ENCODE results near the gene CPXM2.

The CPXM2 gene

DNA sequence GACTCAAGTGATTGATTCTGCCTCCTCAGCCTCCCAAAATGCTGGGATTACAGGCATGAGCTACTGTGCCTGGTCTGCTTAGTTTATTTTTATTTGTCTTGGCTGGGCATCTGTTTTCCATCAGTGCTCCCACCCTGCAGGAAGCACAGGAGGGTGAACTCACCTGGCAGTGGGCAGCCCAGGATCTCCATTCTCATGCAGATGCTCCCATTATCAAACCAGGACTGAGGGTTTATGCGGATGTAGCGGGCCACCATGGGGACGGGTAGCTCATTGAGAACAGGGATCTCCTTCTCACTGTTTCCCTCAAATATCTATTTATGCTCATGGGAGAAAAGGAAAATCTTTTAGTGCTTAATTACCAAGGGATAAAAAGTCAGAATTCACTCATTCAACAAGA, 93.8 kb downstream of the CPXM2 start:
- DNase-seq (ENCODE audit: low spot score): no peak

DNA sequence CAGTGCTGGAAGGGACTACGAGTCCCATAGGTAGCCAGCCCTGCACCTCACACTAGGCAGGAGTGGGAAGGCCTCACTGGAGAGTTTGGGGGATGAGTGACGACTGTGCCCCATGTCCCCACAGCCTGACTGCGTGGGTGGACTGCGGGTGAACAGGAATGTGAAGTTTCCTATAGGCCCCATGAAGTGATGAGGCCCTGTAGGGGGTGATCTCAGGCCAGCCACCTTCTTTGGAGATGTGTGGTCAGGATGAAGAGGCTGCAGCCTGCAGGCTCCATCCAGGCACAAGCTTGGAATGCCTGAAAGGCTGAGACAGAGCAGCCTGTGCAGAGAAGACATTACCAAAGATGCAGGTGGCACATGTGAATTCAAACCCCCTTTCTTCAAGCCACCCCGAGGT, 94.9 kb downstream of the CPXM2 start:
- DNase-seq (ENCODE audit: low spot score): no peak

DNA sequence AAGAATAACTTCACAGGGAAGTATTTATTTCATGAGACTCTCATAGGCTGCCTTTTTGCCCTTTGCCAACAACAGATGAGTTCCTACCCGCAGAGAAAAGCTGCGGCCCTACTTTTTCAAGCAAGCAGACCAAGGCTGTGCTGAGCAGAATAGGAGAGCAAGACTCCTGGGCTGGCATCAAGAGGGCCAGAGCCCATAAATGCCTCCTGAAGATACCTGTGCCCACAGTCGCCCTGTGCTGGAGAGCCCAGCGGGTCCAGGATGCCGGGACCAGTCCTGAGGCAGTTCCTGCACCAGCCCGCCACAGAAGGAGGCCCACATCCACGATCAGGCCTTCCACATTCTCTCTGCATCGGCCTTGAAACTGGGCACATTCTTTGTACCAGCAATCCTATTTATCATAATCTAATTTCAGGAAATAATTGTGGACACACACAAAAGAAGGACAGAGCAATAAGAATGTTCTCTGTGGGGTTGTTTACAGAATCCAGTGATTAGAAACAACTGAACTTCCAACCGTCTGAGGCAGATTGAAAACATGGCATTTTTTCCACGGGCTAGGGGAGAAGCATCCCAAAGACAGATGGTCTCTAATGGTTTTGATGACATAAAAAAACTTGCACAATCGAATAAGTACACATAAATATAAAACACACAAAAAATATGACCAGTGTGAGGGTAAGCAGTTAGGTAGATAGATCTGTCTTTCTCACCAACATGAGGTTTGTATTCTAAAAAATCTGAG, 95.6 kb downstream of the CPXM2 start:
- no peak for DNase-seq (ENCODE audit: low spot score)

DNA sequence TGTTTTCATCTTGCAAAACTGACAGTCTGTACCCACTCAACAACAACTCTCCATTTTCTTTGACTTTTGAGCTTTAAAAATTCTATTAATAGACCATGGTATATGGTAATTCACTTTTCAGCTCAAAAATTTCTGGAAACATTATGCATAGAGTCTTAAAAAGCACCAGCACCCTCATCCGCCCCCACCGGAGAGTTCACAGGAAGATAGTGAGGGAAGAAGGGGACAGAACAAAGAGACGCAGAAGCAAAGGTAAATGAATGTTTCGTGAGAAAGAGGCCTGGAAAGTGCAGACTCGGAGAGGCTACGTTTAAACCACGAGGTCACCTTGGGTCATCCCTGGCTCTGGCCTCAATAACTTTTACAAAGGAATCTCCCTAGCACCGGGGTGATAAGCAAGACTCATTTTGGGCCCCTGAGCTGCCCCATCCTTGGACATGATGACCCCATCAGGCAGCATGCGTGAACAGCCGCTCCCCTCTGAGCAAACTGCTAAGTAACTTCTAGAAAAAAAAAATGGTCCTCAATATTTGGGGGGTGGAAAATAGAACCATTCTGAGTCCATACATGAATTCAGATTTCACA, 96.3 kb downstream of the CPXM2 start:
- no peak for DNase-seq (ENCODE audit: low spot score)

DNA sequence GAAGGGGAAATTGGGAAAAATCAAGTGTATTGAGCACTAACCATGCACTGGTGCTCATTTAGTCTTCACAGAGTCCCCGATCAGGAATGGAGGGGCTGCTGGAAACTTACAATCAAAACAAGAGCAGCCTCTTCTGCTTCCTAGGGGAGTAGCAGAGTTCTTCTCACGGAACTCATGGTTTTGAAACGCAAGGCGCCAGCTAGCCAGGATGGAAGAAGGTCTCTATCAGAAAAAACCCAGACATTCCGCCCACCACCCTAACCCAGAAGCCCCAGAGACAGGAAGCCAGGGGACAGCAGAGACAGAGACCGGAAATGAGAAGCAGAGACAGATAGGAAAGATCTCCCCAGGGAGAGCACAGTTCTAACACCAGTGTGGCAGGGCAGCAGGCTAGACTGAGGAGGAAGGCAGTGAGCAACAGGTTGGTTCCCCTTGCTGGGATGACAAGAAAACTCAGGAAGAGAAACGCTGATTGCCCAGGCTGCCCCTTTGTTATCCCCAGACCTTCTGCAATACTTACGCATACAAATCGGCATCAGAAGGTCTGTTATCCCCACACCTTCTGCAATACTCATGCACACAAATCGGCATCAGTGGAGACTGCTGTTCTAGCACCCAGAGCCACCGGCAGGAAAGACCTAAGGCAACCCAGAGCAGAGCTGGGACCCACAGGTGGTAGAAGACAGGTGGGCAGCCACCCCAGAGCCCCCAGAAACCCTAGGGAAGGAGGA, 99.2 kb downstream of the CPXM2 start:
- DNase-seq (ENCODE audit: low spot score): no peak

DNA sequence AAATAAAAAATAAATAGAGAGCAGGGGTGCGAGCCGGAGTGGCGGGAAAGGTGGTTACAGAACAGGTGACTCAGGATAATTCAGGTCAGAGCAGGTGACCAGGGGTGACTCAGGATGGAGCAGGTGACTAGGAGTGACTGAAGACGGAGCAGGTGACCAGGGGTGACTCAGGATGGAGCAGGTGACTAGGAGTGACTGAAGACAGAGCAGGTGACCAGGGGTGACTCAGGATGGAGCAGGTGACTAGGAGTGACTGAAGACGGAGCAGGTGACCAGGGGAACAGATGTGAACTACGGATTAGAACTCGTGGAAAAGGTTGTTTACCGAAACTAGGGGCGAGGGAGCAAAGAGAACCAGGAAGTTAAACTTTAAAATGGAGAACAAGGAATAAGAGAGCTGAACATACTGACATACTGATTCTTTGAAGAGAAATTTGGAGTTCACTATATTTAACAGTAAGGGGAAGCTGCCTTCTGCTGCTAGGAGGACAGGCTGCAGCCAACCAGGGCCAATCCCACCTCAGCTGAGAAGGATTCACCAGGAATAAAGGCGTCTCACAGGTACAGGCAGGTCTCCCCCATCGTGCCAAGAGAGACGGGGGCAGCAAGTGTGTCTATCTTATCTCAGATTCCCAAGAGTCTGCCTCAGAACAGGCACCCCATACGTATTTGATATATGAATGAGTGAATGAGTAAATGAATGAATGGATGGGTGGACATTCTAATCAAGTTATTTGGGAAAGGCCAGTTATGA, 101.3 kb downstream of the CPXM2 start:
- DNase-seq (ENCODE audit: low spot score): no peak

DNA sequence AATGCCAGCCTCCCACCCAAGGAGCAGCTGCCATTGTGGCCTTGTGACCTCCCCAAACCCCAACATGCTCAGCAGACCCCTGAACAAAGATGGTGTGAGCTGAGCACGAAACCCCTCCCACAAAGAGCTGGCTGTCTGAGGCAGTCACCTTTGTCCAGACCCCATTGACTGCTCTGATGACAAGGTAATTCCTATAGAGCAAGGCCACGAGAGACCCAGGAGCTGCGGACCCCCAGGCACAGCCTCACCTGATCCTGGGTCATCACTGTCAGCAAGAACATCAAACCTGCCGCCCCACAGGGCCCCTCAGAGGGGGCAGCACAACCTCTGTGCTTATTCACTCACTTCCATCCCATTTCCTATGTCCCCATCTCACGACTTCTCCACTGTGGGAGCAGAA, 102.6 kb downstream of the CPXM2 start:
- no peak for DNase-seq (ENCODE audit: low spot score)

DNA sequence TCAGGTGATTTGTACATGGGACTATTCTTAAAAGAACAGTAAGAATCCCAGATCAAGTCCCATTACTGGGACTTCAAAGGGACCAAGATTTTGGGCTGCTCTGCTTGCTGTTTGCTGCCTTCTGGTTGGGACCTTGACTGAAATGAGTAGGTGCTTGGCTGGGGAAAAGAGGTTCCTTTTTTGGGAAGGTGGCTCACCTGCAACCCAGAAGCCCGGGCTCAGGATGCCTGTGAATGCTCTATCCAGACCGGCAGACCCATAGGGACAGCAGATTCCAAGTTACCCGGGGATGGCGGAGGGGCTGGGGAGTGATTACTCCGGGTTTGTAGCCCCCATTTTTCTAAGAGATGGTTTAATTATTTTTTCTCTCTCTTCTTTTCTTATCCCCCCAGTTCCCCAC, 104.0 kb downstream of the CPXM2 start:
- no peak for DNase-seq (ENCODE audit: low spot score)

DNA sequence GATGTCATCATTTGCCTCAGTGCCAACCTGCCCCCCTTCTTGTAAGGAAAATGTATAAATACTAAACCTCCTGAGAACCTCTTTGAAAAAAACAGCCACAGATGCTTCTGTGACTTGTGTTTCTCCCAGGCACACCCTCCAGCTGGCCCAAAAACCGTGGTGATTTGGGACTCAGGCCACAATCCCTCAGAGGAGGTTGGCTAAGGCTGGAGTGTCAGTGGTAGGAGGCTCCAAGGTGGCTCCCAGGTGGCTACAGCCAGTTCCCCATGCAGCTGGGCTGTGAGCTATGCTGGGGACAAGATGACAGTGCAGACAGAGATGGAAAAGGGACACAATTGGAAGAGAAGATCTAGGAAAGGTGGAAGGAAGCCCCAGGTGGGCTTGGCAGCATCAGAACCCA, 104.7 kb downstream of the CPXM2 start:
- no peak for DNase-seq (ENCODE audit: low spot score)

DNA sequence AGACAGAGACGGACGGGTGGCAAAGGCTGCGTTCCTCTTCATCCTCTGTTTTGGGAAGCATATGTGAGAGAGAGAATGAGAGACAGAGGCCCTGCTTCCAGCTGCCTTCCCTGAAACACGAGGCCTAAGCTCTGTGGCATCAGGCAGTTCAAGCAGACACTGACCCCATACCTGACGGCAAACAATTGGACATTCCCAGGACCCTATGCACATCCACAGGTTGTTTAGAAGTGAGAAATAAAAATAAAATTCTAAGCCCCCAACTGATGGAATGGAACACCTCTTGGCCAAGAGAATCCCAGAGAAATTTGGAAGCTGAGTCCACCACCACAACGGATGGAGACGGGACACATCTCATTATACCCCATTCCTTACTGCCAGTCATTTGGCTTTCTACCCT, 105.3 kb downstream of the CPXM2 start:
- no peak for DNase-seq (ENCODE audit: low spot score)

DNA sequence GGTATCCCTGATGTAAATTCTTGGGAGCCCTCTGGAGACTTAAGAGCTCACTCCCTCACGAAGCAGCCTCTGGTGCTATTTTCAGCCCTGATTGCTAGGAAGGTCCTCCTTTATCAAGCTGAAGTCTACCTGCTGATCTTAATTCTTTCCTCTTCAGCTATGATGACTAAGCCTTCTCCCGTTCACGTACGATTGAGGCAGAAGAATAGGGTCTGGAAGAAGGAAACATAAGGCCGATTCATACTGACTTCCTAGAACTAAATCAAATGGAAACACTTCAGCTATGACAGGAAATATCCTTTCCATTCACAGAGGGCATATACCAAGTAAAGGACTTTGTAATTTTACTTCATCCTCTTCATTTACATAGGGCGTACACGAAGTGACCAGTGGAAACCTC, 107.0 kb downstream of the CPXM2 start:
- no peak for DNase-seq (ENCODE audit: low spot score)

DNA sequence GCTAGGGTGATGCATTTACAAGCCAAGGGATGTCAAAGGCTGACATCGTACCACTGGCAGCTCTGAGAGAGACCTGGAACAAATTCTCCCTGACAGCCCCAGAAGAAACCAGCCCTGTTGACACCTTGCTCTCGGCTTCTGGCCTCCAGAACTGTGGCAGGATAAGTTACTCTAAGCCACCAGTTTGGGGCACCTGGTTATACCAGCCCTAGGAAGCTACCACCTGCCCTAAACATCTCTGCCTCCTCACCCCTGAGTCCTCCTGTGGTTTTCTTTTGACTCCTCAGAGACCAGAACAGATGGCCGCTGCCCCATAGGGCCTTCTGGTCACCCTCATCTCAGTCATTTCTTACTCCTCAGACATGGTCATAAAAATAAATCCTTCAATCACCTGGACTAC, 107.4 kb downstream of the CPXM2 start:
- DNase-seq (ENCODE audit: low spot score): no peak

DNA sequence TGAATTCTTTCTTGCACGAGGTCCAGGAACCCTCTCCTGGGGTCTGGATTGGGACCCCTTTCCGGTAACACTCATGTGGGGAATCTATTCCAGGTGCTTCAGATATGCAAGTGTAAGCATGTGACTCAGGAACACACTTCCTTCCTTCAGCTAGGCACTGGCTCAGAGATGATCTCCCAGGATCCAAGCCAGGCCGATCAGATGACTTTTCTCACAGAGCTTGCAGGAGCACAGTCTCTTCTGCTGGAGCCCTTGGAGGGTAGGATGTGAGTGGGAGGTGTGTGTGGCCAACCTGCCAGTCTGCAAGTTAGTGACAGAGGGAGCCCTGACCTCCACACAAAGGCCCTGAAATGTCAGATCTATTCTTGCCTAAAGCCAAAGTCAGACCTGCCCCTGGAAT, 108.3 kb downstream of the CPXM2 start:
- no peak for DNase-seq (ENCODE audit: low spot score)

DNA sequence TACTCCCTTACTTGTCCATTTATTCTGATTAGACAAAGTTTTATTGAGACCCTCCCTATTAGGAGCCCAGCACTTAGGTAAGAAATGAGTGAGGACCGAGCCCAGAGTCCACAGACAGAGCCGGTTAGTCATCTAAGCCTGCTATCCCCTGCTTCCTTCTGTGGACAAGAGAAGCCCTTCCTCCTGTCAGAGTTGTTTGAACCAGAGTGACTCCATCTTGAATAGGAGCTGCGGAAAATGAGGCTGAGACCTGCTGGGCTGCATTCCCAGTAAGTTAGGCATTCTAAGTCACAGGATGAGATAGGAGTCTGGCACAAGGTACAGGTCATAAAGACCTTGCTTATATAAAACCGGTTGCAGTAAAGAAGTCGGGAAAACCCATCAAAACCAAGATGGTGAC, 109.1 kb downstream of the CPXM2 start:
- DNase-seq (ENCODE audit: low spot score): no peak

DNA sequence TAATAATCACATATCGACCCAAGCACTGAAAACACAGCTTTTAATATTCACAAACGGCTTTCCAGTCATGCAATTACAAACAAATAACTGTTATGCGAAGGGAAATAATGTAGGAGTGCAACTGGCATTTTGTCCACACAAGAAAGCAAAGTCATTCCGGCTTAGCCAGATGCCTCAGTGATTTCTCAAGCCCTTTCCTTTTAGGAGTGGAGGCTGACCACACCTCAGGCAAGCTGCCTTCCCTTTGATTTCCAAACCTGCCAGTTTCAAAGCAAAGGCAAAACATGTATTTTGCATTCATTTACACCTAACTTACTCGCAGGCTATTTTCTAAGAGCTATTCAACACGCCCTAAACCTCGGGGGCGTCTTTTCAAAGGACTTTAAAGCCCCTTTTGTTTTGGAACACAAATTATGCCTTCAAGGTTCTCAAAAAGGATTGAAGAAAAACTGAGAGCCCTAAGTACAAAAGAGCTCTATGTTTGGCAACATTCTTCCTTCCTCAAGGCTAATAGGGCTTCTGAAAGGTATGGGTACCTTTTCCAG, 109.6 kb downstream of the CPXM2 start:
- DNase-seq (ENCODE audit: low spot score): no peak

DNA sequence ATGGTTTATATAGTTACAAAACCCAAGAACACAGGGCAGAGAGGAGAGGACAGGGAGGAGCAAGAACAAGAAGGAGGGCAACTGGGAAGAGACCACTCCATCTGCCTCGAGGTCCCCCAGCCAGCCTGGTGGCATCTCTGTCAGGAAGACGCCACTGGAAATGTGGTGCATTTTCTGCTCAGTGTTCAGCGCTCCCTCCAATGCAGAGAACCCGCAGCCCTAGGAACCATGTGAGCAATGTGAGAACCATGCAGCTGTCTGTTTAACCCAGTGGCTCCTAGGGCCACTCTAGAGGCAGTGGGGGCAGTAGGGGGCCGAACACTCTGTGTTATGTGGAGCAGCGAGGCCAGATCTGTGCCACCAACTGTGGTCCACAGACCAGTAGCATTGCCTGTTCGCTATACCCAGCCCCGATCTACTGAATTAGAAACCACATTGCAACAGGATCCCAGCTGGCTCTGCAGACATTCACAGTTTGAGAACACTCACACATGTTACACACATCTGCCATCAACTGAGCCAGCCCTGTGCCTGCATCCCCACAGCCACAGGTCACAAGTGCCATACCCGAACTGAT, 110.2 kb downstream of the CPXM2 start:
- no peak for DNase-seq (ENCODE audit: low spot score)

DNA sequence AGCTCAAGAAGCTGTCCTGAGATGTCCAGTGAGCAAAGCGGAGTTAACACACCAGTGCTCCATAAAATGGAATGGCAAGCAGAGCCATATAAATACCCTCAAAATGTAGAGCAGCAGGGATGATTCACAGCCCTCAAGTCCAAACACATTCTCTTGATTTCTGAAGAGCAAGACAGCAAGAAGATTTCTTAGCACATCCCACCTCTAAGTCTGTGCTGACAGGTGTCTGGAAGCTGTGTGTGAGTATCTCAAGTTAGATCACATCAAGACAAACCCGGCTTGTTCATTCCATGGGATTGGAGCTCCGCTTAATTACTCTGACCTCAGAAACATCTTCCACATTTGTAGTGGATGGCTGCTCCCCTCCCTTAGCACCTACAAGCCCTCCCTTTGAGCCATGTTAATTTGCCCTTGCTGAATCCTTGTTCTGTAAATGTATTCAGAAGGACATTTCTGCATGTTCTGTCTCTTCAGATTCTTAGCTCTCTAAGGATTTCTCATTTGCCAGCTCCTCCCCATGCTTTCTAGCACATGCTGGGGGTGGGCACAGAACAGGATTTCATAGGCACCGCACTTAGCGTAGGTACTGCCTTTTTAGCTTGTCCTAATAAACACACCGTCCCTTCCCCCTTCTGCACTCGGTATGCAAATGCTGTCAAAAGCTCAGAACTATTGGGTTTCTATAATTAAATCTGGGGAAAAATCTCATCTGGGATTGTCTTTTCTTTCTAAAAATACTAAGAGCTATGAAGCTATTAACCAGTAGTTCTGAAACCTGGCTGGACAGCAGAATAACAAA, 112.7 kb downstream of the CPXM2 start:
- DNase-seq (ENCODE audit: low spot score): no peak

DNA sequence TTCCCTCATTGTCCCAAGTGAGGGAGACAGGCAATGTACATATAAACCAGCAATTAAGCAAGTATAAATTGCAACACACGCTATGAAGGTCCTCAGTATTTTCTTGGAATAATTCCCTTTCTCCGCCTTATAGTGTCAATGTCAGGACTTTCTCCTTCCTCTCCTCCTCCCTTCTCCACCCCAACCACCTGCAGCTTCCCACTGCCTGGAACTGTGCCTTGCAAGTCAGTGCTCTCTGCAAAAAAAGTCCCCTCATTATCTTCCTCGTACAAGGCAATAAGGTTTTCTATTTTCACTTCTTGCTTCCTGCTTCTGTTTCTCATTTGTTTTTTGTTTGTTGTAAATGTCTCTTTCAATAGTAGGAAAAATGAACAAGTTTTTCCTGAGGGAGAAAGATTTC, 113.7 kb downstream of the CPXM2 start:
- no peak for DNase-seq (ENCODE audit: low spot score)

DNA sequence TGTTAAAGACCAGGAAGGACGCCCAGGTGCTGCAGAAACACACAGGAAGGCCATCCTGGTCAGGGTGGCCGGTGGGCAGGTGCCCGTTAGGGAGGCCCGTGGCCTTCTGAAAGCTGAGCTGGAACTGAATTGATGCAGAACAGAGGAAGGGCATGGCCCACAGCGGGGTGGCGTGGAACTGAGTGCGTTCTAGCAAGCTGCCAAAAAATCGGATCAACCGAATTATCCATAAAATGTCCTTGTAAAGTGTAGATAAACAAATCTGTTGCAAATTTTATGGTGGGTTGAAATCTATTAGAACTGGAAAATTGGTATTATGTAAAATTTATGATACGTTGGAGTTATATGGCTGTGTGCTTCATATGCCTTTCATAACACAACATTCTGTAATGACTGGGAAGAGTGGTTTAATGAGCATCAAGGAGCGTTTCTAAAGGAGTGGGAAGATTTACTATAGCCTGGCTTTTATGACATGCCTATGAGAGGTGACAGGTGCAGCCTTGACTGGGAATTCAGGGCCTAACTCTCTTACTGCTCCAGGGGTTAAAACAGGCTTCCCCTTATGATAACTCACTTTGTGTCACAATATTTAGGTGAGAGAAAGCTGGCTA, 117.4 kb downstream of the CPXM2 start:
- no peak for DNase-seq (ENCODE audit: low spot score)

DNA sequence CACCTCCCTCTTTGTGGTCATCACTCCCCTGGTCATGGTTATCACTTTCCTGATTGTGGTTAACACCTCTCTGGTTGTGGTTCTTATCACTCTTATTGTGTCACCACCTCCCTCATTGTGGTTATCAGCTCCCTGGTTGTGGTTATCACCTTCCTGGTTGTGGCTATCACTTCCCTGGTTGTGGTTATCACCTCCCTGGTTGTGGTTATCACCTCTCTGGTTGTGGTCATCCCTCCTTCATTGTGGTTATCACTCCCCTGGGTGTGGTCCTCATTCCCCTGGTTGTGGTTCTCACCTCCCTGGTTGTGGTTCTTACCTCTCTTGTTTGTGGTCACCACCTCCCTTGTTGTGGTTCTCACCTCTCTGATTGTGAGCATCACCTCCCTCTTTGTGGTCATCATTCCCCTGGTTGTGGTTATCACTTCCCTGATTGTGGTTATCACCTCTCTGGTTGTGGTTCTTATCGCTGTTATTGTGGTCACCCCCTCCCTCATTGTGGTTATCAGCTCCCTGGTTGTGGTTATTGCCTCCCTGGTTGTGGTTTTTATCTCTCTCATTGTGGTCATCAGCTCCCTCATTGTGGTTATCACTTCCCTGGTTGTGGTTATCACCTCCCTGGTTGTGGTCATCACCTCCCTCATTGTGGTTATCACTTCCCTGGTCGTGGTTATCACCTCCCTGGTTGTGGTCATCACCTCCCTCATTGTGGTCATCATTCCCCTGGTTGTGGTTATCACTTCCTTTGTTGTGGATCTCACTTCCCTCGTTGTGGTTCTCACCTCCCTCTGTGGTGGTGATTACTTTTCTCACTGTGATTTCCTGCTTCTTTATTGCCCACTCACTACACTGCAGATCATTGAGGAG, 118.7 kb downstream of the CPXM2 start:
- DNase-seq (ENCODE audit: low spot score): peak; percentile 28
